Measurements from ENCODE around the gene PCMTD2. TPM values are rescaled to one million over a fixed set of nuclear protein-coding genes. Genes with fewer than 3 reads are reported as not detected.

PCMTD2 gene
- total and polyA plus RNA-seq, 2 of the 13 experiments (the other 11 are each of a cell fraction or from before 2014, with no cell fraction given) = 47.0 to 76.9 TPM

GRCh38 chr20:64255361-64256281, at the start of gene PCMTD2 (continued):
- peak; percentile 67; the same call in 1 of the 2 replicates for TF ChIP-seq KDM5A (IDR thresholded peaks at IDR 0.05; ENCODE audit: borderline replicate concordance, low read length)
- TF ChIP-seq ZNF224 (CRISPR knock-in tag; IDR thresholded peaks at IDR 0.05) = peak; percentile 75; the same call in 1 of the 2 replicates
- TF ChIP-seq ZKSCAN5 (CRISPR knock-in tag; IDR thresholded peaks at IDR 0.05) = no peak
- TF ChIP-seq MAX (IDR thresholded peaks at IDR 0.05) = peak; percentile 97
- no peak for TF ChIP-seq ZBTB49 (CRISPR knock-in tag; IDR thresholded peaks at IDR 0.05; ENCODE audit: borderline replicate concordance)
- TF ChIP-seq PHB2 (IDR thresholded peaks at IDR 0.05; ENCODE audit: partially characterized antibody) = no peak
- no peak for TF ChIP-seq ZNF18 (CRISPR knock-in tag; IDR thresholded peaks at IDR 0.05; ENCODE audit: insufficient replicate concordance)
- peak; percentile 52; the same call in 1 of the 2 replicates for TF ChIP-seq TGIF2 (CRISPR knock-in tag; IDR thresholded peaks at IDR 0.05)
- TF ChIP-seq CBX5 (CRISPR knock-in tag; IDR thresholded peaks at IDR 0.05; ENCODE audit: borderline replicate concordance) = peak; percentile 60; the same call in 1 of the 2 replicates
- no peak for TF ChIP-seq ZNF780A (CRISPR knock-in tag; IDR thresholded peaks at IDR 0.05)
- no peak for TF ChIP-seq GTF3A (CRISPR knock-in tag; conservative IDR thresholded peaks at IDR 0.05)
- peak; percentile 53 for TF ChIP-seq ZNF431 (CRISPR knock-in tag; IDR thresholded peaks at IDR 0.05; ENCODE audit: borderline replicate concordance, low read depth)
- TF ChIP-seq MLX (CRISPR knock-in tag; IDR thresholded peaks at IDR 0.05) = 0 out of 2 replicates have a peak, but pooled peaks have one; percentile 31
- TF ChIP-seq ETV5 (CRISPR knock-in tag; IDR thresholded peaks at IDR 0.05; ENCODE audit: borderline replicate concordance) = peak; percentile 59
- TF ChIP-seq ZSCAN9 (CRISPR knock-in tag; IDR thresholded peaks at IDR 0.05; ENCODE audit: borderline replicate concordance) = peak; percentile 34; the same call in 1 of the 2 replicates
- no peak for TF ChIP-seq SIN3B (IDR thresholded peaks at IDR 0.05; ENCODE audit: low read length)
- TF ChIP-seq TRAFD1 (CRISPR knock-in tag; IDR thresholded peaks at IDR 0.05; ENCODE audit: borderline replicate concordance) = peak; percentile 25; the same call in 1 of the 2 replicates
- TF ChIP-seq ADNP (CRISPR knock-in tag; IDR thresholded peaks at IDR 0.05) = 0 out of 2 replicates have a peak, but pooled peaks have one; percentile 40
- TF ChIP-seq RBM39 (IDR thresholded peaks at IDR 0.05; ENCODE audit: low read depth, low read length, poor library complexity, severe bottlenecking) = no peak
